NT2/D1 (cell line): ENCODE measurements around the gene GAREM2.

Experiments
- SUZ12 ChIP-seq: IDR thresholded peaks from 2 replicates; pipeline ENCODE4 v1.6.1; 2011; ENCODE audit not compliant: insufficient read length, insufficient read depth; ENCODE audit errors: extremely low read depth
- YY1 ChIP-seq: IDR thresholded peaks from 2 replicates; pipeline ENCODE4 v1.6.1; 2011; ENCODE audit not compliant: insufficient read length, insufficient read depth
- ZNF274 ChIP-seq: IDR thresholded peaks from 2 replicates; pipeline ENCODE4 v1.6.1; 2011; ENCODE audit warnings: mild to moderate bottlenecking, low read depth, low read length

DNA sequence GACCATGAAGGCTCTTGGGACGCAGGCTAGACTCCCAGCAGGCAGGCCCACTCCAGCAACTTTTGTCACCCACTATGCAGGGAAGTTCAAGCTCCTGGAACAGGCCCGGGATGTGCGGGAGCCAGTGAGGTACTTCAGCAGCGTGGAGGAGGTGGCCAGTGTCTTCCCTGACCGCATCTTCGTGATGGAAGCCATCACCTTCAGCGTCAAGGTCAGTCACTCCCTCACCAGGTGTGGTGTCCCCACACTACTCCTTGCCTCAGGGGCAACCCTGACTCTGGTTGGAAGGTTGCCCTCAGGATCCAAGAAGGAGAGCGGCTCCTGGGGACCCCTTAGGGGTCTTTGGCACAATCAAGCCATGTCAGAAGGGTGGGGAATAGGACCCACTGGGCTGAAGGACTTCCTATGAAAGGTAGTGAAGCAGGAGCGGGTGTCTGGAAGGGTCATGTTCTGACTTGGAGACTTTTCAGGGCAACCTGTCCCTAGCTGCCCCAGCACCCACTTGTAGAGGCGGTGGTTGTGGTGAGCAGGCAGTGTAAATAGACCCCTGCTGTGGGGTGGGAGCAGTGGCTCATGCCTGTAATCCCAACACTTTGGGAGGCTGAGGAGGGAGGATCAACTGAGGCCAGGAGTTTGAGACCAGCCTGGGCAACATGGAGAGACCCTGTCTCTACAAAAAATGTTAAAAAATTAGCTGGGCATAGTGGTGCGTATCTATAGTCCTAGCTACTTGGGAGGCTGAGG, 10.2 kb downstream of the GAREM2 start:
- TF ChIP-seq ZNF274, result no peak
- TF ChIP-seq YY1, result no peak
- TF ChIP-seq SUZ12, result no peak
